Fibroblast of pulmonary artery (primary cell): Measurements from ENCODE around the gene SERP2.
A peak's percentile ranks its signal among the peaks of the same experiment; 100 is the strongest.

Source experiments
- DNase-seq: peaks from one replicate; pipeline ENCODE4 v3.0.0-alpha.2; 2010; ENCODE audit warnings: low read depth
- H3K4me3 ChIP-seq: replicated peaks from 2 replicates; pipeline ENCODE4 v1.5.1; 2011; ENCODE audit warnings: low read depth, mild to moderate bottlenecking, control low read depth, low read length, moderate library complexity
- TF ChIP-seq, protein P1 (sequence below): IDR thresholded peaks from 2 replicates; pipeline ENCODE4 v1.5.1; 2011; ENCODE audit warnings: mild to moderate bottlenecking, control low read depth, low read length, inconsistent platforms; ENCODE audit errors: missing control alignments

Gene SERP2

DNA sequence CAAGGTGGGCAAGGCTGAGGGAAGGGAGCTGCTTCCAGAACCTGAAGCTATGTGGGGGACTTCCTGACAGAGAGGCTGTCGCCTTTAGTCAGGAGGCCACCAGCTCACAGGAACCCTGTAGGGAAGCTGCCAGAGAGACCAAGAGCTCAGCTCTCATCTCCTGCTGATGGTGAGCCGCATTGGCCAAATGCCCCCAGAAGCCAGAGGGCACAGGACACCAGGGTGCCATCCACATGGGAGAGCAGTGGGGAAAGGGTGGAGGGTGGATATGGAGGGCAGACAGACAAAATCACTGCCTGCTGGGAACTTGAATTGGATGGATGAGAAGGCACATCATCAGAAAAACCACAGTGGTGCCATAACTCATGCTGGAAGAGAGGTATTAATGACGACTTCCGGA, 36.0 kb downstream of the SERP2 start:
- TF ChIP-seq, protein P1, sequence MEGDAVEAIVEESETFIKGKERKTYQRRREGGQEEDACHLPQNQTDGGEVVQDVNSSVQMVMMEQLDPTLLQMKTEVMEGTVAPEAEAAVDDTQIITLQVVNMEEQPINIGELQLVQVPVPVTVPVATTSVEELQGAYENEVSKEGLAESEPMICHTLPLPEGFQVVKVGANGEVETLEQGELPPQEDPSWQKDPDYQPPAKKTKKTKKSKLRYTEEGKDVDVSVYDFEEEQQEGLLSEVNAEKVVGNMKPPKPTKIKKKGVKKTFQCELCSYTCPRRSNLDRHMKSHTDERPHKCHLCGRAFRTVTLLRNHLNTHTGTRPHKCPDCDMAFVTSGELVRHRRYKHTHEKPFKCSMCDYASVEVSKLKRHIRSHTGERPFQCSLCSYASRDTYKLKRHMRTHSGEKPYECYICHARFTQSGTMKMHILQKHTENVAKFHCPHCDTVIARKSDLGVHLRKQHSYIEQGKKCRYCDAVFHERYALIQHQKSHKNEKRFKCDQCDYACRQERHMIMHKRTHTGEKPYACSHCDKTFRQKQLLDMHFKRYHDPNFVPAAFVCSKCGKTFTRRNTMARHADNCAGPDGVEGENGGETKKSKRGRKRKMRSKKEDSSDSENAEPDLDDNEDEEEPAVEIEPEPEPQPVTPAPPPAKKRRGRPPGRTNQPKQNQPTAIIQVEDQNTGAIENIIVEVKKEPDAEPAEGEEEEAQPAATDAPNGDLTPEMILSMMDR = no peak
- H3K4me3 ChIP-seq = no peak overlapping the region
- DNase-seq = no peak

DNA sequence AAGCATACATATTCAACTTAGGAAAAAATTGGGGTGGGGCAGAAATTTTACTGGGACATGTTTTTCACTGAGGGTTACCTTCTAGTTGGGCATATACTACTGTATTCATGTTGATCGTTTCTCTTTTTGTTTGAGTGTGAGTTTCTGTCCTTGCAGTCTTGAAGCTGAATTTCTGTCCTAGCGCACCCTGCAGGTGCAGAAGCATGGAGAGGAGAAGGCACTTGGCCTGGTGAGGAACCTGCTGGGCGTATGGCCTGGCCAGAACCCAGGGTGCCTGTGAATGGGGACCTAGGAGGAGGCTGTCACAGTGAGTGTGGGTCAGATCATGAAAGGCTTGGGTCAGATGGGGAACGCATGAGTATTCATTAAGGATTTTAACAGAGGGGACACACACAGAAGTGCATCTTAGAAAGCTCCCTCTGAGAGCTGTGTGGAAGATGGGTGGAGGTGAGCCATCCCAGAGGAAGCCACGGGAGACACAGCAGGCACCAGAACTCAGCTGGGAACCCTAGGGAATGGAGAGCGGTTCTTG, 36.8 kb downstream of the SERP2 start:
- no peak for DNase-seq
- TF ChIP-seq, protein P1 = no peak
- no peak overlapping the region for H3K4me3 ChIP-seq

DNA sequence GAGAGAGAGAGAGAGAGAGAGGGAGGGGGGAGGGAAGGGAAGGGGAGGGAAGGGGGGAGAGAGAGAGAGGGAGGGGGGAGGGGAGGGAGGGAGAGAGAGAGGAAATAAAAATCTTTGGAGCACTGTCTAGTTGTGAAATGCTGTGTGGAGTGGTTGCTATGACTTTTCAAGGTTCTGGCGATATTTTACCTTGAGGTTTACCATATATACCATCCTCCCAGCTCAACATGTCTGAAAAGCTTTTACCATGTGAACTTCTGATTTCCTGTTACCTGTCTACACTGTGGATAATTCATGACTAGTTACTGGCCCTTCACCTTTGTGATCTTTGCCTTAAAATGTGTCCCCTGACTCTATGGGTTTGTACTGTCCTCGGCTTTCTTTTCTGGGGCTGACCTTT, 38.2 kb downstream of the SERP2 start:
- TF ChIP-seq, protein P1 = no peak
- DNase-seq = no peak
- no peak overlapping the region for H3K4me3 ChIP-seq

DNA sequence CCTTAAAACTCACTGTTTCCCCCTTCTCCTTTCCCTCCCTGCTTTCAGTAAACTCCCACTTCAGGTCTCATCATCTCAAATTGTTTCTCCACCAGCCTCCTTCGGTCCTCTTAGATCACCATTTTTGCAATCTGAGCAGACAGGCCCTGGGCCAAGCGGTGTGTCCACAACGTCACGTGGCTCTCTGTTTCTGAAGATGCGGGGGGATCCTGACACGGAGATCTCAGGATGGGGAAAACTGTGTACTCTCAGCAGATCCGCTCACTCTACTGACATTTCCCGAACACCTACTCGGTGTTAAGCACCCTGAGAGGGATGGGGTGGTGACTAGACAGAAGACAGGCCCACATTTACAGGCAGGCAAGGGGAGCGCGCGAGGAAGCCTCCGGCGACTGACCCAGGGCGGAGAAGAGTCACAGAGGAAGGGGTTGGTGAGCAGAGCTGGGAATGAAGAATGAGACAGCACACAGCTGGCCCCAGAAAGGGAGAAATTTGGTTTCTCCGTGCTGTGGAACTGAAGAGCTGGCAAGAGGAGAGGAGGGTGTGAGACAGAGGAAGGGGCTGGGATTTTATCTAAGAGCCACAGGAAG, 38.8 kb downstream of the SERP2 start:
- H3K4me3 ChIP-seq = no peak overlapping the region
- DNase-seq = peak; percentile 18
- TF ChIP-seq, protein P1 = no peak

DNA sequence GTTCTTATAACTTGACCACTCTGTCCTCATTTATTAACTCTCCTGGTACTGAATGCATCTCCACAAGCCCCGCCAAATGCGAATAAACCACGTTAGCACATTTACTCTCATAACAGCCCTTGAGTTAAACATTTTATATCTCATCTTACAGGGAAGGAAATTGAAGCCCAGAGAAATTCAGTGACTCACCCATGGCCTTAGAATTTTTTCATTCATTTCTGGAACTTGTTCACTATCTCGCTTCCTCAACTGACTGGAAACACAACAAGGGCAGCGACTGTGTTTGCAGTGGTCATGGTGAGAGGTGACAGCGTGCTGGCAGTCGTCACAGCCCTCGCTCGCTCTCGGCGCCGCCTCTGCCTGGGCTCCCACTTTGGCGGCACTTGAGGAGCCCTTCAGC, 39.5 kb downstream of the SERP2 start:
- DNase-seq = peak; percentile 36
- no peak overlapping the region for H3K4me3 ChIP-seq
- TF ChIP-seq, protein P1 = no peak

DNA sequence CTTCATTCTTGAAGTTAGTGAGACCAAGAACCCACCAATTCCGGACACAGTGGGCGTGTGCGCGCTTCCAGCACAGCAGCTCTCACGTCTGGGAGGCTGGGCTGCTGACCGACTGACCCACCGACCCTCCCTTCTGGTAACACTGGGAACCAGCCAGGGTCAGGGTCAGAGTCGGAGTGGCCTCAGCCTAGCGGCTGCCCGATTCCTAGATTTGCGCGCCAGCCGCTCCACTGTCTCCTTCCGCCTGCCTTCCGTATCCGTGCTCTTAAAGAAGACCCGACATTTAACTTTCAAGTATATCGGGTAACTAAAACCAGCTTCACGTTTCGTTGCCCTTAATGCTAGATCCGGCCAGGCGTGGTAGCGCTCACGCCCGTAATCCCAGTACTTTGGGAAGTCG, 41.1 kb downstream of the SERP2 start:
- no peak for DNase-seq
- H3K4me3 ChIP-seq = no peak overlapping the region
- TF ChIP-seq, protein P1 = no peak

DNA sequence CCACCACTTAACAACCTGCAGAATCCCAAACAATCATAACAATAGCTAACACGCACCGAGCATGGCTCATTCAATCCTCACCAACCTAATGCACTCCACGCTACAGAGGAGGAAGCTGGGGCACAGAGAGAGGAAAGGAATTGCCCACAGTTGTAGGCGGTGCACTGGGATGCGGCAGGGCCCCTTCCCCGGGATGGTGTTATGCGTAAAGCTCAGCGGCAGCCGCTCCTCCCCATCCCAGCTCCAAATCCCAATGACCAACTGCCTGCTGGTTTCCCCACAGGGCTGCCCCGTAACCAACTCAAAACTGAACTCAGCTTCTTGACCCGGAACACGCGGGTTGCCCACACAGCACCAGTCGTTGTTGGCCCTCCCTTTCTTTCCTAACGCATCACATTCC, 42.2 kb downstream of the SERP2 start:
- DNase-seq = no peak
- TF ChIP-seq, protein P1 = no peak
- no peak overlapping the region for H3K4me3 ChIP-seq
